Dedifferentiated amniotic fluid mesenchymal stem cell (primary cell): ENCODE measurements around the gene GJE1.

Experiments used
- DNase-seq: peaks from one replicate; pipeline ENCODE4 v3.0.0-alpha.2; 2016; ENCODE audit errors: extremely low spot score

The GJE1 gene

DNA sequence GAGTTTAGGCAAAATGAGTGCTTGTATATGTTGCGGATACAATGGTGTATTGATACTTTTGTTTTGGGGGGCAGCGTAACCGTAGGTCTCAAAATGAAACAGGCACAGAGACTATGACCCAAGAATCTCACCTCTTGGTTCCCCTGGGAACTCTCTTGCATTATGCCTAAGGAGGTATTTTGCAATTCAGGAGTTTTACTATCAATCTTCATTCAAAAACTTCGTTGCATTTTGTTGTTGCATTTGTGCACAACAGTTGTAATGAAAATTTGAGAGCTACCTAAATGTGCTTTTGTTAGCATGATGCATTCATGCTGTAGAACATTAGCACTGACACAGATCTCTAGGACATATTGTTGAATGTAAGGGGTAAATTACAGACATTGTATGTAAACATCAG is 32.5 kb downstream of the GJE1 start:
- no peak for DNase-seq

DNA sequence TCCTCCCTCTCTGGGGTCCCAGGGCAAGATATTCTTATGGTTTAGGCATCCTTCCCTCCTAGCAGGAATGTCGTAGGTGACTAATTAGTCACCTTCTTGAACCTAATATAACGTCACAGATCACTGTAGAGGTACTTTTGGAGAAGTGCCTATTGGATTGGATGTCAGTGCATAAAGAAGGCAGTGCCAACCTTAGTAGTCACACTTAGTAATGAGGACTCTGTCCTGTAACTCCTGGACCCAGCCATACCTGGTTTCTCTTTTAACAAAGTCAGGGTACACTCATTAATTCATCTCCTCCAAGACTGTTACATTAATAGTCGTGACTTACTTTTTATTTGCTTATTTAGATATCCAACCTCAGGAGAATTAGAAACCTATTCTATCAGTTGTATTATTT is 34.3 kb downstream of the GJE1 start:
- DNase-seq: no peak

DNA sequence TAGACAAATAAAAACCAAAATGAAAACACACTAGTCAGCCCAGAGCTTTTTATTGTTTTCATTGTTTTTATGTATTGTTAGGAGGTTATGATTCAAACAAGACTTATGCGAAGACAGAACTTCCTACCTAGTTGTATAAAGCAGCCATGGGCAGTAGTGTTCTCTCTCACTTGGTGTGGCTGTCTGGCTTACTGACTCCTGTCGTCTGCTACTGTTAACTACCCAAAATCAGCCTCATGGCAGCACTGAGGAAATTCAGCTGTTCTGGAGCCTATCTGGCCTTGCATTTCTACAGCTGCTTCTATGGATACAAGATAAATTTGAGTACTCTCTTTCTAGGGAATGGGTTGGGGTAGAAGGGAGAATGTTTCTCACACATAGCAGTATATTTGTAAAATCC is 34.8 kb downstream of the GJE1 start:
- no peak for DNase-seq

DNA sequence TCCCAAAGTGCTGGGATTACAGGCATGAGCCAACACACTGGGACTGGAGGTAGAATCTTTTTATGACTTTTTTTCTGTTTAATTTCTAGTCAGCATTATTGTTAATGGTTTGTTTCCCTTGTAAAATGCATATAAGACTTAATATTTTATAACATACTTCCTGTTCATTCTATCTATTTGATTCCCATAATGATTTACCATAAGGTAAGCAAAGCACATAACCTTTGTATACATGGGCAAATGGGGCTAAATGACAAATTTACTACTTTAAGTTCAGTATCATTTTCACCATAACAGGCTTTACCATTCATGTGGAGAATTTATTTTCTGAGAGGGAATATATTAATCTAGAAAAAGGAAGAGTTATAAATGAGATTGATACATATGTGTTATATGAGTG is 38.6 kb downstream of the GJE1 start:
- DNase-seq: no peak

DNA sequence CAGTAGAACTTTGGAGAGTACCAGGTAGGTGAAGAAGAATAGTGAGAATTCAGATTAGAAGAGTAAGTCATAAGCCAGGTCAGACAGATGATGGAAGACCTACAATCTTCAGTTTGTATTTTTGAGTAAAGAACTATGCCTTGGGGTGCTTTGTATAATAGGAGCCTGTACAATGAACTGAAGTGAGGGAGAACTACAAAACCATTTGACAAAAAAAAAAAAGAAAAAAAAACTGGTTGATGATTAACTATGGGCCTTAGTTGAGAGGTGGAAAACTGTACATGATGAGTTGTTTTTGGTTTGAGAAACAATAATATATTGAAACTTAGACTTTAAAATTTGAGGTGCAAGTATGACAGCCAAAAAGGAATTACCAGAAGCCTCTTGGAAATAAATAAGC is 40.0 kb downstream of the GJE1 start:
- DNase-seq: no peak

DNA sequence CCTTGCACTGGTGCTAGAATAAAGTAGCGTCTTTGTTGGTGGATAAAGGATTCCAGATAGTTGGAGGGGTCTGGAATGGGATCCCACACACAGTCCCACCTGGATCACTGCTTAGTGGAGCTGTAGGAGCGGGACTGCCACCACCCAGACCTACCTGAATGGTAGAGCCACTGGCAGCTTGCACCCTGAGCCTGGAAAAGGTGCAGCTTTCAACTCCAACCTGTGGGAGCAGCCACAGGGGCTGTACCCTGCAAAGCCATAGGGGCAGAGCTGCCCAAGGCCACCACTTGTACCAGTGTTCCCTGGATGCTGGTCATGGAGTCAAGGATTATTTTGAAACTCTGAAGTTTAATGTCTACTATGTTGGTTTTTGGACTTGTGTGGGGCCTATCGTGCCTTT is 41.3 kb downstream of the GJE1 start:
- no peak for DNase-seq

DNA sequence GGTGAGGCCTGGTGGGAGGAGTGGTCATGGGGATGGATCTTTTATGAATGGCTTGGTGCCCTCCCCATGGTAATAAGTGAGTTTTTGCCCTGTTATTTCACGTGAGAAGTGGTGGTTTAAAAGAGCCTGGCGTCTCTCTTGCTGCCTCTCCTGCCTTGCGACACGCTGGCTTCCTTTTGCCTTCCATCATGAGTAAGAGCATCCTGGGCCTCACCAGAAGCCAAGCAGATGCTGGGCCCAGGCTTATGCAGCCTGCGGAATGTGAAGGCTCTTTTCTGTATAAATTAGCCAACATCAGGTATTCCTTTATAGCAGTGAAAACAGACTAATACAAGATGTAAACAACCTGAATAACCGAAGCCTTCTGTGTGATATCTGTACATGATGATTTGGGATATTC is 42.0 kb downstream of the GJE1 start:
- no peak for DNase-seq

DNA sequence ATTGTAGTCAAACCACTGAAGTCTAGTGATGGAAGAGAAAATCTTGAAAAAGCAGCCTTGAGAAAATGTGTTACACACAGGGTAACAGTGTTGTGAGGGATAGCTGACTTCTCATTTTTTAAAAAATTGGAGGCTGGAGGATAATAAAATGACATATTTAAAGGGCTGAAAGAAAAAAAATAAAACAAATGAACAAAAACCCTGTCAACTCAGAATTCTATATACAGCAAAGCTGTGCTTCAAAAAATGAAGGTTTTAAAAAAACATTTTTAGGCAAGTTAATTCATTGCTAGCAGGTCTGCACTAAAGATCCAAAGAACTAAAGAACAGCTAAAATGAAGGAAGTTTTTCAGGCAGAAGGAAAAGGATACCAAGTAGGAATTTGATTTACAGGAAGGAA is 45.4 kb downstream of the GJE1 start:
- no peak for DNase-seq

DNA sequence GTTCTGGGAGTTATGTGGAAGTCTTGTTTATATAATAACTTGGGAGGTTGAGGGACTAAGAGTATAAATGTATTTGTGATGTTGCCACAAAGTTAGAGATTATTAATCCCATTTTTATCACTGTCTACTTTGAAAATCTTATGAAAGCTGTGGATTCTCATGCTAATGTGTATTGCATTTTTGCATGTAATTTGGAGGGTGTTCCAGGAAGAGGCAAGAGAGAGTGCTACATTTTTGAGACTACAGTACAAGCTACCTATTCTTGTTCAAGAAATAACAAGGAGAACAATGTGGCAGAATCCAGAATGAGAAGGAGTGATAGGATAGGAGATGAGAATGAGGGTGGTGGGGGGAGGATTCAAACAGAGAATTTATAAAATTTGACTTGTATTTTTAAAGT is 49.3 kb downstream of the GJE1 start:
- no peak for DNase-seq

DNA sequence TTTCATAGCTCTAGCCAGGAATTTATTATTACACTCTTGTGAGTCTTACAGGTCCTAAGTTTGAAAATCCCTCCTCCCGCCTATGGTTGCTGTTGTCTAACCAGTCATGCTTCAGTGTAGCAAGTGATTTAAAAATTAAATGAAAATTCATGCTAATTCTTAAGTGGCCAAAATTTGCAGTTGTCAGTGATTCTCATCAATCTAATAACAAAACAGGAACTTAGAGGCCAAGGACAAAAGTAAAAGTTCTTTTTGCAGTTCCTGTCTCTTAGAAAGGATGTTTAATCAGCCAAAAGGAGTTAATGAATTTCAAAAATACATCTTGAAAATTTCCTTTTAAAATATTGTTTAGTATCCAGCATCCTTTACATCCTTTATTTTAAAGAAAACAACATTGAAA is 50.6 kb downstream of the GJE1 start:
- no peak for DNase-seq

DNA sequence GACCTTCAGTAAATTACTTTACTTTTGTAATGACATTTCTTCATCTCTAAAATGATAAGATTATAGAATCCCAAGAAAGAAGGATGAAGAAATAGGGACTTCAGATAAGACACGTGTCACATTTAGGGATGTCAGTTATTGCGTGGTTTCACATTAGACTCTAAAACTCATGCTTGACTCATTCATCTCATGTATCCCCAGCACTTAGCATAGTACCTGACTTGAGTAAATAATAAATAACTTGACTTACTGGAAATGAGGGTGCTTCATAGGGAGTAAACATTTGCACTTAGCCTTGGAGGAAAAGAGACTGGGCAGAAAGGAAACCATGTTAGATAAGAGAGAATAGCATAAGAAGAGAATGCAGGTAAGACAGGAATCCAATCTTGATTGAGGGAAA is 51.6 kb downstream of the GJE1 start:
- DNase-seq: no peak
